K562 (cell line): Measurements from ENCODE around the gene DHRS13. TPM values are rescaled to one million over a fixed set of nuclear protein-coding genes. Genes with fewer than 3 reads are reported as not detected.

ENCODE experiments used
- ATAC-seq: fragments of 200-7000 bp; cut with Tn5 transposase; 3 replicates; pipeline ENCODE4 v1.9.1; 2020; ENCODE audit warnings: moderate library complexity
- BruUV-seq: library from RNA; stranded (reverse); fragments of 400-500 nt; replicated peaks from 2 replicates; lab custom pipeline; 2021; lab: Mats Ljungman, UMichigan
- CTCF ChIA-PET: fragments of 300-600 bp; formaldehyde crosslinking; extraction: SDS; loops from one replicate; lab custom pipeline; 2021; ENCODE audit warnings: low intra/inter-chr PET ratio; lab: Yijun Ruan, JAX
- POLR2A ChIA-PET: fragments of 300-600, 350-650 bp; sonication (Branson Sonifier 250); formaldehyde crosslinking; extraction: SDS; loops from one replicate; lab custom pipeline; 2021; ENCODE audit warnings: antibody characterized with exemption, inconsistent platforms; lab: Yijun Ruan, JAX
- DNase-seq, 4 experiments: peaks; one replicate each; pipeline versions ENCODE4 v3.0.0 to v3.0.0-alpha.2; 2011 to 2018; ENCODE audit warnings: low spot score in 3 of 4, mixed read lengths in 3 of 4; ENCODE audit errors: extremely low read depth in 1 of 4
- FAIRE-seq: peaks from 2 replicates; lab custom pipeline; 2011; peaks lifted over from hg19 to GRCh38; lab: Jason Lieb, UNC
- H2AFZ ChIP-seq: 2 replicates; pipeline ENCODE4 v1.6.0; 2011; ENCODE audit warnings: low read depth, low read length, control low read depth, inconsistent platforms
- H3K27ac ChIP-seq: fragments of 200-600 bp; 3 replicates; pipeline ENCODE4 v1.8.0; 2011; ENCODE audit warnings: low read depth, mild to moderate bottlenecking, control low read depth, inconsistent platforms, low read length, moderate library complexity, mixed read lengths; ENCODE audit errors: extremely low read depth
- H3K27me3 ChIP-seq, 2 experiments: fragments of 300-600 bp in 1 of 2; 2 replicates in 1 of 2; 3 replicates in 1 of 2; pipeline versions ENCODE4 v1.6.0 to v1.8.0; 2011; ENCODE audit warnings: inconsistent platforms in 2 of 2, low read length in 2 of 2, mild to moderate bottlenecking in 1 of 2, mixed read lengths in 1 of 2, moderate library complexity in 1 of 2; ENCODE audit not compliant: control insufficient read depth in 2 of 2, insufficient read depth in 2 of 2
- H3K36me3 ChIP-seq: fragments of 300-600 bp; 3 replicates; pipeline ENCODE4 v1.8.0; 2011; ENCODE audit warnings: mild to moderate bottlenecking, low read length, inconsistent platforms; ENCODE audit not compliant: control insufficient read depth, insufficient read depth
- H3K4me1 ChIP-seq, 2 experiments: fragments of 200-600 bp in 1 of 2; replicated peaks in 1 of 2; 2 replicates in 1 of 2; 3 replicates in 1 of 2; pipeline versions ENCODE4 v1.5.1 to v1.8.0; 2011; ENCODE audit warnings: inconsistent platforms in 2 of 2, low read length in 2 of 2, mild to moderate bottlenecking in 1 of 2, mixed read lengths in 1 of 2, moderate library complexity in 1 of 2; ENCODE audit not compliant: control insufficient read depth in 2 of 2, insufficient read depth in 2 of 2
- H3K4me2 ChIP-seq: 2 replicates; pipeline ENCODE4 v1.6.1; 2011; ENCODE audit warnings: low read length, control low read depth, inconsistent platforms, mixed read lengths; ENCODE audit not compliant: insufficient read depth
- H3K4me3 ChIP-seq: fragments of 200-600 bp; sonication (generic), shearing (Covaris generic); 2 replicates; pipeline ENCODE4 v1.5.1; 2016; ENCODE audit warnings: control low read depth, inconsistent platforms
- H3K79me2 ChIP-seq: fragments of 200-600 bp; 3 replicates; pipeline ENCODE4 v1.8.0; 2011; ENCODE audit warnings: low read length, inconsistent platforms; ENCODE audit not compliant: control insufficient read depth, insufficient read depth
- H3K9ac ChIP-seq, 2 experiments: 2 replicates each; pipeline versions ENCODE4 v1.6.0 to v1.6.1; 2011; ENCODE audit warnings: low read depth in 2 of 2, low read length in 2 of 2, control low read depth in 1 of 2, inconsistent platforms in 1 of 2, mild to moderate bottlenecking in 1 of 2, mixed read lengths in 1 of 2; ENCODE audit not compliant: insufficient read depth in 1 of 2
- H3K9me1 ChIP-seq: one replicate; pipeline ENCODE4 v1.6.0; 2011; ENCODE audit warnings: inconsistent platforms, mild to moderate bottlenecking, low read length, moderate library complexity; ENCODE audit not compliant: control insufficient read depth, insufficient read depth
- H3K9me3 ChIP-seq: replicated peaks from 2 replicates; pipeline ENCODE4 v1.5.1; 2011; ENCODE audit warnings: low read depth, low read length, inconsistent platforms; ENCODE audit not compliant: control insufficient read depth, insufficient read depth
- H4K20me1 ChIP-seq: replicated peaks from 2 replicates; pipeline ENCODE4 v1.6.1; 2011; ENCODE audit warnings: low read length, inconsistent platforms, mixed read lengths; ENCODE audit not compliant: control insufficient read depth, insufficient read depth
- BRD4 ChIP-seq: fragments of 200-600 bp; sonication (generic); IDR thresholded peaks from 2 replicates; pipeline ENCODE4 v1.6.1; 2017; ENCODE audit warnings: inconsistent platforms
- DMBX1 ChIP-seq: fragments of 250-450 bp; sonication (Bioruptor Pico); IDR thresholded peaks from 2 replicates; pipeline ENCODE4 v1.8.0; 2022; ENCODE audit warnings: inconsistent platforms, mild to moderate bottlenecking, moderate library complexity, borderline replicate concordance
- HDAC2 ChIP-seq: fragments of 450-650 bp; IDR thresholded peaks from 2 replicates; pipeline ENCODE4 v1.6.1; 2016; ENCODE audit warnings: mild to moderate bottlenecking
- HLTF ChIP-seq: fragments of 450-650 bp; IDR thresholded peaks from 2 replicates; pipeline ENCODE4 v1.6.1; 2016
- NFRKB ChIP-seq: fragments of 450-650 bp; IDR thresholded peaks from 2 replicates; pipeline ENCODE4 v1.6.1; 2016; ENCODE audit warnings: low read depth
- PHF20 ChIP-seq: fragments of 450-650 bp; IDR thresholded peaks from 2 replicates; pipeline ENCODE4 v1.6.1; 2018; ENCODE audit not compliant: partially characterized antibody
- PTRF ChIP-seq: fragments of 450-650 bp; IDR thresholded peaks from 2 replicates; pipeline ENCODE4 v1.6.1; 2016; ENCODE audit warnings: mild to moderate bottlenecking, missing genetic modification characterization, missing compliant biosample characterization
- SNIP1 ChIP-seq: fragments of 450-650 bp; IDR thresholded peaks from 2 replicates; pipeline ENCODE4 v1.7.1; 2017; ENCODE audit warnings: low read depth, mild to moderate bottlenecking
- SPI1 ChIP-seq: IDR thresholded peaks from 2 replicates; pipeline ENCODE4 v1.6.1; 2011; ENCODE audit warnings: low read depth, low read length, control low read depth, borderline replicate concordance
- ZC3H4 ChIP-seq: sonication (generic); formaldehyde crosslinking; IDR thresholded peaks from 2 replicates; pipeline ENCODE4 v1.9.0; 2021; ENCODE audit warnings: missing genetic modification reagents, borderline replicate concordance
- ZKSCAN8 ChIP-seq: fragments of 200-800 bp; sonication (Bioruptor generic); IDR thresholded peaks from 2 replicates; pipeline ENCODE4 v1.6.1; 2016; ENCODE audit warnings: missing genetic modification characterization, missing compliant biosample characterization
- ZNF316 ChIP-seq: fragments of 450-650 bp; IDR thresholded peaks from 2 replicates; pipeline ENCODE4 v1.6.1; 2016
- WGBS: fragments of 100-300 bp; shearing (Covaris generic); methylation state at CpG from one replicate; pipeline ENCODE4 v1.1.6; 2016; ENCODE audit warnings: low coverage, mixed read lengths; ENCODE audit not compliant: insufficient coverage; ENCODE audit errors: missing lambda C conversion rate; 5-methylcytosine and 5-hydroxymethylcytosine counted together
- in situ Hi-C: fragments of 300-500 bp; cut with MboI; formaldehyde crosslinking; loops from 4 replicates; pipeline ENCODE4 v1.15.0; 2018; ENCODE audit warnings: inconsistent platforms, mixed read lengths
- intact Hi-C: fragments of 100-400 bp; cut with micrococcal nuclease; formaldehyde crosslinking; loops from 2 replicates; pipeline ENCODE4 v1.14.2; 2022
- polyA plus RNA-seq, 8 experiments: library from polyadenylated mRNA; depleted of rRNA in 4 of 8; stranded (reverse) in 5 of 8; unstranded in 3 of 8; fragments of >200 nt; fragmentation: Nextera tagmentation in 2 of 8; fragmentation: Illumina TruSeq in 1 of 8; extraction: Ambion mirVana in 2 of 8; extraction: Trizol in 1 of 8; gene quantifications; 2 replicates each; pipeline versions ENCODE4 v1.2.1 to v1.2.3, GENCODE V29; 2011 to 2014; ENCODE audit warnings: inconsistent platforms in 1 of 8, missing spikeins in 1 of 8
- total RNA-seq, 7 experiments: library from RNA; depleted of rRNA in 6 of 7; stranded (reverse); fragments of >200 nt in 6 of 7; fragmentation: Illumina TruSeq in 2 of 7; extraction: Trizol in 2 of 7; gene quantifications; 2 replicates each; pipeline versions ENCODE4 v1.2.1 to v1.2.3, GENCODE V29; 2011 to 2021; ENCODE audit warnings: low replicate concordance in 1 of 7
- TF ChIP-seq, protein P1 (sequence below), 2 experiments: IDR thresholded peaks; 2 replicates each; pipeline ENCODE4 v1.6.1; 2012; ENCODE audit warnings: improper control_type of control experiment in 2 of 2, low read depth in 2 of 2, low read length in 2 of 2, borderline replicate concordance in 1 of 2

DHRS13 gene
- total and polyA plus RNA-seq, 9 of the 15 experiments (the other 6 are each of a cell fraction or from before 2014, with no cell fraction given): 0.32 to 52.3 (median 34.3) TPM; not detected in 1

DNA sequence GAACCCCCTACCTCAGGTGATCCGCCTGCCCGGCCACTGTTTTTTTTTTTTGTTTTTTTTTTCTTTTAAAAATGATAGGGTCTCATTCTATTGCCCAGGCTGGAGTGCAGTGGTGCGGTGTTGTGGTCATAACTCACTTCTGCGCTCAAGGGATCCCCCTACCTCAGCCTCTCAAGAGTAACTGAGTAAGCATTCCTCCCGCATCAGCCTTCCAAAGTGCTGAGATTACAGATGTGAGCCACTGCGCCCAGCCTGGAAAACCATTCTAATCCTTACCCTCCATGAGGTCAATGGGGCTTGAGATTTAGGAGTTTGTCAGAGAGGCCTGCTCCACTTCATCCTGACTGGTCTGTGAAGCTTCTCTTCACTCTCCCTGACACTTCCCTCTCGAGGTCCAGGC is 35.6 kb downstream of the DHRS13 start:
- Histone ChIP-seq H3K4me3 (no peak overlapping the region), H3K4me2 (no peak overlapping the region), H3K79me2 (peaks cover 25% of the 10 kb centered on the region), H3K27ac (peak overlapping the region; percentile 41; the same call in 2 of the 3 replicates), H4K20me1 (no peaks in the 10 kb centered on the region), H3K4me1 (peaks cover 71 to 76% of the 10 kb centered on the region in 2 experiments), H3K9me1 (no peaks in the 10 kb centered on the region), H2AFZ (peak overlapping the region; percentile 68), H3K9me3 (no peaks in the 10 kb centered on the region), H3K9ac (no peak overlapping the region; a peak in 1 of 4 replicates), H3K36me3 (no peaks in the 10 kb centered on the region), H3K27me3 (no peaks in the 10 kb centered on the region)
- TF ChIP-seq SNIP1 (no peak), ZNF316 (peak; percentile 19; the same call in 1 of the 2 replicates), DMBX1 (CRISPR knock-in tag) (0 out of 2 replicates have a peak, but pooled peaks have one; percentile 18)
- DNase-seq (no peak), ATAC-seq (no peak), FAIRE-seq (no peak)
- POLR2A ChIA-PET: interaction anchor here (0.6 to 1.4 kb wide), 5 partner anchors 18 to 140 kb away, joined by 3 to 4 read pairs (median 3); no protein-coding TSS in a partner anchor
- no TSS peak for BruUV-seq
- intact Hi-C loops (no loop called here), in situ Hi-C loops (no loop called here)
- CTCF ChIA-PET: no interaction called here
- WGBS: 78% methylated on average over 7 of the region's 7 CpGs

DNA sequence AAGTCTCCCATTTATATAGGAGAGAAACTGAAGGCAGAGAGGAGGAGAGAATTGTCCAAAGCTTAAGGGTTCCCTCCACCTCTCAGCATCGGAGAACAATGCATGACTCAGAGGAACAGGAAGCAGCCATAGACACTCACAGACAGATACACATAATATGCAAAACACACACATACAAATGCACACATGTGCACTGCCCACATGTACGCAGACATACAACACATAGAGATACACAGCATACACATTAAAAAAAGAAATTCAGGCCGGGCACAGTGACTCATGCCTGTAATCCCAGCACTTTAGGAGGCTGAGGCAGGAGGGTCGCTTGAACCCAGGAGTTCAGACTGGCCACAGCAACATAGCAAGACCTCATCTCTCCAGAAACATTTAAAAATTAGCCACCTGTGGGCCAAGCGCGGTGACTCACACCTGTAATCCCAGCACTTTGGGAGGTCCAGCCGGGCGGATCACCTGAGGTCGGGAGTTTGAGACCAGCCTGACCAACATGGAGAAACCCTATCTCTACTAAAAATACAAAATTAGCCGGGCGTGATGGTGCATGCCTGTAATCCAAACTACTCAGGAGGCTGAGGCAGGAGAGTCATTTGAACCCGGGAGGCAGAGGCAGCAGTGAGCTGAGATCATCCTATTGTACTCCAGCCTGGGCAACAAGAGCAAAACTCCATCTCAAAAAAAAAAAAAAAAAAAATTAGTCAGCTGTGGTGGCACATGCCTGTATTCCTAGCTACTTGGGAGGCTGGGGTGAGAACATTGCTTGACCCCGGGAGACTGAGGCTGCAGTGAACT is 36.7 kb downstream of the DHRS13 start:
- ATAC-seq (peak; percentile 17), FAIRE-seq (no peak), DNase-seq (peak in 2 of 4 experiments; percentile 54 to 75)
- intact Hi-C loops (no loop called here), in situ Hi-C loops (no loop called here)
- Histone ChIP-seq H3K27me3 (no peaks in the 10 kb centered on the region), H2AFZ (peak overlapping the region; percentile 64), H3K79me2 (peaks cover 36% of the 10 kb centered on the region), H3K27ac (peak overlapping the region; percentile 94), H3K9me3 (no peaks in the 10 kb centered on the region), H4K20me1 (no peaks in the 10 kb centered on the region), H3K4me3 (no peak overlapping the region), H3K9me1 (no peaks in the 10 kb centered on the region), H3K4me1 (peaks cover 67 to 70% of the 10 kb centered on the region in 2 experiments), H3K36me3 (peaks cover 6% of the 10 kb centered on the region; the same call in 2 of the 3 replicates), H3K9ac (peak overlapping the region; percentile 49 to 78; a peak in 3 of 4 replicates), H3K4me2 (peak overlapping the region; percentile 75)
- ChIA-PET POLR2A (interaction anchor here (0.6 to 1.5 kb wide), 19 partner anchors 8 to 139 kb away, joined by 3 to 6 read pairs (median 3); partner anchors contain the start of gene FAM222B), CTCF (no interaction called here)
- BruUV-seq: no TSS peak
- 21% methylated on average over 13 of the region's 13 CpGs for WGBS
- TF ChIP-seq BRD4 (peak; percentile 63; the same call in 1 of the 2 replicates), PTRF (tag) (0 out of 2 replicates have a peak, but pooled peaks have one; percentile 10), ZKSCAN8 (0 out of 2 replicates have a peak, but pooled peaks have one; percentile 13), SPI1 (peak; percentile 89), NFRKB (peak; percentile 89), HLTF (peak; percentile 48; the same call in 1 of the 2 replicates), ZC3H4 (CRISPR knock-in tag) (no peak), PHF20 (peak; percentile 78), HDAC2 (peak; percentile 26; the same call in 1 of the 2 replicates)
- TF ChIP-seq, protein P1, sequence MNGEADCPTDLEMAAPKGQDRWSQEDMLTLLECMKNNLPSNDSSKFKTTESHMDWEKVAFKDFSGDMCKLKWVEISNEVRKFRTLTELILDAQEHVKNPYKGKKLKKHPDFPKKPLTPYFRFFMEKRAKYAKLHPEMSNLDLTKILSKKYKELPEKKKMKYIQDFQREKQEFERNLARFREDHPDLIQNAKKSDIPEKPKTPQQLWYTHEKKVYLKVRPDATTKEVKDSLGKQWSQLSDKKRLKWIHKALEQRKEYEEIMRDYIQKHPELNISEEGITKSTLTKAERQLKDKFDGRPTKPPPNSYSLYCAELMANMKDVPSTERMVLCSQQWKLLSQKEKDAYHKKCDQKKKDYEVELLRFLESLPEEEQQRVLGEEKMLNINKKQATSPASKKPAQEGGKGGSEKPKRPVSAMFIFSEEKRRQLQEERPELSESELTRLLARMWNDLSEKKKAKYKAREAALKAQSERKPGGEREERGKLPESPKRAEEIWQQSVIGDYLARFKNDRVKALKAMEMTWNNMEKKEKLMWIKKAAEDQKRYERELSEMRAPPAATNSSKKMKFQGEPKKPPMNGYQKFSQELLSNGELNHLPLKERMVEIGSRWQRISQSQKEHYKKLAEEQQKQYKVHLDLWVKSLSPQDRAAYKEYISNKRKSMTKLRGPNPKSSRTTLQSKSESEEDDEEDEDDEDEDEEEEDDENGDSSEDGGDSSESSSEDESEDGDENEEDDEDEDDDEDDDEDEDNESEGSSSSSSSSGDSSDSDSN (IDR thresholded peaks at IDR 0.05; ENCODE audit: borderline replicate concordance in 1 of 2, low read depth in 2 of 2, low read length in 2 of 2): 0 out of 4 replicates have a peak, but pooled peaks of 1 of the 2 experiments have one; percentile 28
